HL-60 (cell line): ENCODE results near the gene KY.

Experiments
- CTCF ChIP-seq: IDR thresholded peaks from one replicate; pipeline ENCODE4 v1.5.1; 2011; ENCODE audit warnings: low read length, control low read depth, inconsistent platforms; ENCODE audit not compliant: insufficient read depth
- REST ChIP-seq: IDR thresholded peaks from 2 replicates; pipeline ENCODE4 v1.6.1; 2012; ENCODE audit warnings: low read depth; ENCODE audit not compliant: insufficient replicate concordance

- TF ChIP-seq REST, result no peak
- no peak for TF ChIP-seq CTCF
Observed at GRCh38 chr3:134654031-134654430, 3.2 kb upstream of the KY start.
